GM23248 (cell line): Measurements from ENCODE around the gene LTN1.

ENCODE experiments used
- EZH2 ChIP-seq: fragments of 200-600 bp; sonication (generic); IDR thresholded peaks from 2 replicates; pipeline ENCODE4 v1.6.1; 2018; ENCODE audit warnings: antibody characterized with exemption, mild to moderate bottlenecking; ENCODE audit not compliant: insufficient read depth, poor library complexity, severe bottlenecking
- EZH2phosphoT487 ChIP-seq: fragments of 200-600 bp; sonication (generic); IDR thresholded peaks from 2 replicates; pipeline ENCODE4 v1.6.1; 2018; ENCODE audit warnings: antibody characterized with exemption, moderate library complexity, mild to moderate bottlenecking, low read depth; ENCODE audit not compliant: insufficient read depth

- TF ChIP-seq EZH2 (no peak), EZH2phosphoT487 (no peak)
These were observed 38.2 kb upstream of the LTN1 start for GRCh38 chr21:29030909-29031308.
